H1 (cell line): ENCODE measurements around the gene CTSH.
"Not testable (repeated sequence)": the region's sequence is repeated elsewhere in the genome, so short reads cannot be mapped to it uniquely, and the experiment has no call there.

Experiments
- ATF3 ChIP-seq: IDR thresholded peaks from 2 replicates; pipeline ENCODE4 v1.6.1; 2011; ENCODE audit warnings: low read depth, mild to moderate bottlenecking, low read length; ENCODE audit not compliant: insufficient read depth
- CTCF ChIP-seq, 3 experiments: IDR thresholded peaks; 1 replicate in 2 of 3; 2 replicates in 1 of 3; pipeline versions ENCODE4 v1.5.1 to v1.6.1; 2011; ENCODE audit warnings: low read length in 3 of 3, mild to moderate bottlenecking in 3 of 3, inconsistent platforms in 2 of 3, low read depth in 1 of 3, moderate library complexity in 1 of 3; ENCODE audit not compliant: insufficient read depth in 1 of 3; ENCODE audit errors: control extremely low read depth in 1 of 3
- POLR2A ChIP-seq, 2 experiments: IDR thresholded peaks; 1 replicate in 1 of 2; 2 replicates in 1 of 2; pipeline ENCODE4 v1.6.1; 2011; ENCODE audit warnings: low read depth in 2 of 2, low read length in 2 of 2, mild to moderate bottlenecking in 2 of 2; ENCODE audit errors: control extremely low read depth in 1 of 2
- POLR2AphosphoS5 ChIP-seq: IDR thresholded peaks from 2 replicates; pipeline ENCODE4 v1.6.1; 2011; ENCODE audit warnings: low read depth, low read length
- RAD21 ChIP-seq, 2 experiments: IDR thresholded peaks in 1 of 2; conservative IDR thresholded peaks in 1 of 2; 2 replicates each; pipeline ENCODE4 v1.6.1; 2011; ENCODE audit warnings: low read depth in 2 of 2, low read length in 2 of 2, improper control_type of control experiment in 1 of 2, inconsistent platforms in 1 of 2, mild to moderate bottlenecking in 1 of 2, moderate library complexity in 1 of 2
- RNF2 ChIP-seq: fragments of 200-900, 300-1000 bp; sonication (generic); IDR thresholded peaks from 2 replicates; pipeline ENCODE4 v1.7.1; 2016; ENCODE audit warnings: borderline replicate concordance, low read depth, mild to moderate bottlenecking, antibody characterized with exemption, low read length; ENCODE audit not compliant: poor library complexity, severe bottlenecking; ENCODE audit errors: missing control alignments
- SP1 ChIP-seq: IDR thresholded peaks from 2 replicates; pipeline ENCODE4 v1.6.1; 2011; ENCODE audit warnings: low read depth, low read length
- SRF ChIP-seq: IDR thresholded peaks from 2 replicates; pipeline ENCODE4 v1.6.1; 2011; ENCODE audit warnings: mild to moderate bottlenecking, low read depth, low read length, moderate library complexity

GRCh38 chr15:78876954-78877353 is 67.9 kb downstream of the CTSH start:
- not testable (repeated sequence) for TF ChIP-seq ATF3; RNF2; POLR2A (IDR thresholded peaks at IDR 0.05; ENCODE audit: control extremely low read depth in 1 of 2, low read depth in 2 of 2, low read length in 2 of 2); POLR2AphosphoS5; CTCF (IDR thresholded peaks at IDR 0.05; ENCODE audit: control extremely low read depth in 1 of 3, insufficient read depth in 1 of 3, low read depth in 1 of 3, low read length in 3 of 3); RAD21 (IDR thresholded peaks at IDR 0.05 in 1 of 2, conservative IDR thresholded peaks at IDR 0.05 in 1 of 2; ENCODE audit: low read depth in 2 of 2, low read length in 2 of 2); SRF; SP1
